Muscle layer of duodenum (tissue), 2 donors: ENCODE results near the gene TLE4.

Experiments used
- H3K27ac ChIP-seq: one replicate; pipeline ENCODE4 v1.7.0; 2013; ENCODE audit warnings: mild to moderate bottlenecking, low read length
- H3K27me3 ChIP-seq: one replicate; pipeline ENCODE4 v1.7.0; 2013; ENCODE audit warnings: low read depth, mild to moderate bottlenecking, control low read depth, low read length
- H3K36me3 ChIP-seq, 2 donors: one replicate each; pipeline ENCODE4 v1.7.0; 2013; ENCODE audit warnings: low read length in 2 of 2, control low read depth in 1 of 2, mild to moderate bottlenecking in 1 of 2; ENCODE audit not compliant: insufficient read depth in 2 of 2, control insufficient read depth in 1 of 2
- H3K4me1 ChIP-seq, 2 donors: one replicate each; pipeline ENCODE4 v1.7.0; 2013; ENCODE audit warnings: low read length in 2 of 2, mild to moderate bottlenecking in 2 of 2, control low read depth in 1 of 2, moderate library complexity in 1 of 2; ENCODE audit not compliant: insufficient read depth in 2 of 2, control insufficient read depth in 1 of 2
- H3K4me3 ChIP-seq, 2 donors: one replicate each; pipeline ENCODE4 v1.7.0; 2013; ENCODE audit warnings: low read length in 2 of 2, low read depth in 1 of 2, mild to moderate bottlenecking in 1 of 2
- H3K9me3 ChIP-seq, 2 donors: one replicate each; pipeline ENCODE4 v1.7.0; 2013; ENCODE audit warnings: low read length in 2 of 2, control low read depth in 1 of 2, mild to moderate bottlenecking in 1 of 2; ENCODE audit not compliant: control insufficient read depth in 1 of 2
- donor health status: healthy.

TLE4 gene

DNA sequence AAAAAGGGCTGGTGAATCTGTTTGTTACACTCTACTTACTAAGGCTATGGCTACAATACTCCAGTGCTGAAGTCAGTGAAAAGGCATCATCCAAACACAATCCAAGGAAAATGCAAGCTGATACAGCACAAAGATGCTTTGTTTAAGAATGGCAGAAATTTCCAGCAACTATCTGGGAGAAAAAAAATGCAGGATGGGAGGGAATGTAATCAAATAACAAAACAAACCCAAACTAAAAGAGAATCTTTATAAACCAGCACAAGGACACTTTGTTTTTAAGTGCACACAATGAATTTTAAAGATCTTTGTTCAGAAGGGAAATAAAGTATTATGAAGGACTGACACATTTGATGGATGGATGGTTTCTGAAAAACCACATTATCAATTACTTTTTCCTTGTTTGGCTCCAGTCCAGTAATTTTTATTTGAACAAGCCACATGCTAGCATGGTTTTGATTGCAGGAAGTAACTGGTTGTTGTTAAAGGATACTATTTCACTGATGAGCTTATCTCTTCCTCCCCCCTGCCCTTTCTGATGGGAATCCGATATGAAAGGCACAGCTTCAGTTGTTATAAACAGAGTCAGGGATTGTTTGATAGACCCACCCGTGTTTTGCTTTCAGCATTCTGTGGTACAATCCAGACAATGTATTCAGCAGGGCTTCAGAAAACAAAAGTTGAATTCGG, 12.1 kb upstream of the TLE4 start:
- no peaks in the 10 kb centered on the region for H3K9me3 ChIP-seq
- no peaks in the 10 kb centered on the region for H3K4me1 ChIP-seq
- no peak overlapping the region for H3K27ac ChIP-seq
- no peaks in the 10 kb centered on the region for H3K36me3 ChIP-seq
- no peaks in the 10 kb centered on the region for H3K27me3 ChIP-seq
- H3K4me3 ChIP-seq = no peak overlapping the region

DNA sequence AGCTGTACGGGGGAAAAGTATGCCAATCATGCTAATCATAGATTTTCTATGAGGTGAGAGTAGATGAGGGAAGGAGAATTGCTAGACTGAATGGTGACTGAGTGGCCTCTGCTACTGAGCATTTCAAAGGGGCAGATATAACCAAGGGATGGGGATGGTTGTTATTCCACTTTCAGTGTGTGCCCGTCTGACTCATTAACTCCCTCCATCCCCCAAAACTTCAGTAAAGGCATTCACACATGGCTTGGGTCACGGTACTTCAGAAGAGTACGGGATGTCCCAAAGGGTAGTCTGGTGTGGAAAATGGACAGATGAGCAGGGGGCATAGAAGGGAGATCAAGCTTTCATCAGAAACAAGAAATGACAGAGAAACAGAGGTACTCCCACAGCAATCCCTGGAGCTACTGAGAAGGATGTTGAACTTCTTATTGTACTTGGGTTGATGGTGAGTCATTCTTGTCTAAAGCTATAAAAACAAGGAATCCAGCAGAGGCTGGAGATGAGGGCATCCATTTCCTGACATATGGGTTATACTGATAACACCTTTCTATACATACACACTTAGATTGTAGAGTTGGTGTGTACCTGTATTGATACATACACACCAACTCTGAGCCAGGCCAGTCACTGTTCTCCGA, 8.9 kb upstream of the TLE4 start:
- Histone ChIP-seq H3K4me3 (no peak overlapping the region), H3K9me3 (no peaks in the 10 kb centered on the region), H3K27ac (no peak overlapping the region), H3K4me1 (no peaks in the 10 kb centered on the region), H3K27me3 (no peaks in the 10 kb centered on the region), H3K36me3 (no peaks in the 10 kb centered on the region)

DNA sequence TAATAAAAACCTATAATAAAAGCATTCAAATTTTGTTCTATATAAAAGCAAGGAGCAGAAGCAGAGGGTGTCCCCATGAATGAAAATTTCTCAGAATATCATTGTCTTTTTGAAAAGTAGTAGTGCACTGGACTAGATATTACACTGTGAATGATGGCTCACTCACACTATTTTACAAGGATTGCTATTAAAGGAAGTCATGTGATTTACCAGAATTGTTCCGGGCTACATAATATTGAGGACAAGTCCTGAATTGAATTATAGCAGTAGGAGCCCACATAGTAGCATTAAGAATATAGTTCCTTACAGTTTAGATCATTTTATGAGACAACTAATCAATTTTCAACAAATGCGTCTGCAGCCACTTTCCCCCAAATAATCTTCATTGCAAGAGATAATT, 7.7 kb upstream of the TLE4 start:
- H3K4me3 ChIP-seq = no peak overlapping the region
- H3K27me3 ChIP-seq = no peaks in the 10 kb centered on the region
- H3K27ac ChIP-seq = no peak overlapping the region
- no peaks in the 10 kb centered on the region for H3K36me3 ChIP-seq
- no peaks in the 10 kb centered on the region for H3K4me1 ChIP-seq
- H3K9me3 ChIP-seq = no peaks in the 10 kb centered on the region

DNA sequence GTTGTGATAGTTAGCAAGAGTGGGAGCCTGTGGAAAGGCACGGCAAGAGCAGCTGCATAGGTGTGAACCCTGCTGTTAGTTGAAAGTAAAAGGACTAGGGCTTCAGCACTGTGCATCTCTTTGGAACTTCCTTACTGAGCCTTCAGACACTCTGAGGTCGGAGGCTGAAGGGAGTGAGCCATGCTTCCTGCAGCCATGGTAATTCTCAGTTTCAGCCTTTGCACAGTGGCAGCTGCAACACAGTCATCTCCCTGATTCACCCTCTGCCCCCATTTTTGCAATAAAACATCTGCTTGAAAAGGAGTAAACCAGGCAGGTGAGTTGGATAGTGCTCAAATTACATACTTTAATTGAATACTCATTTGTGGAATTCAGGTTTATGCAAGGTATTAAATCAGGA, 6.5 kb upstream of the TLE4 start:
- Histone ChIP-seq H3K4me3 (no peak overlapping the region), H3K27ac (no peak overlapping the region), H3K9me3 (no peaks in the 10 kb centered on the region), H3K36me3 (no peaks in the 10 kb centered on the region), H3K27me3 (no peaks in the 10 kb centered on the region), H3K4me1 (no peaks in the 10 kb centered on the region)

DNA sequence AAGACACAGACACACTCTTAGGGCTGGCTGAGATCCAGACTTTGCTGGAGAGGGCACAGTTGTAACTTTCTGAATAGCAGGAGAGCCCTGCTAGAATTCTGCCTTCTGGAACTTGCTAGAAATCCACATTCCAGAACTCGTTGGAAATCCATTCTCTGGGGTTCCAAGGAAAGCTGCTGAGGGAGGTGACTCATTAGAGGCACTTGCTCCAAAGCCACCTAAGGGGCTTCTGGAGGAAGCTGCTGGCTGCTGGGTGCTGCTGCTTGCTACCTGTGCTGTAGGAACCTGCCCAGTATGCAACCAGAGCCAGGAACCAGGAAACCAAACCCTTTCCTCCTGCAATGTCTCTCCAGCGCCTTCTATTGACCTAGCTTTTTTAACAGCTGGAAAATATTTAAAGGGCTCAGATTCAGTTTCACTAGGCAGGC, 4.1 kb upstream of the TLE4 start:
- Histone ChIP-seq H3K4me3 (no peak overlapping the region), H3K27ac (no peak overlapping the region), H3K4me1 (no peaks in the 10 kb centered on the region), H3K9me3 (no peaks in the 10 kb centered on the region), H3K36me3 (peaks cover 0 to 4% of the 10 kb centered on the region in 2 donors), H3K27me3 (no peaks in the 10 kb centered on the region)

DNA sequence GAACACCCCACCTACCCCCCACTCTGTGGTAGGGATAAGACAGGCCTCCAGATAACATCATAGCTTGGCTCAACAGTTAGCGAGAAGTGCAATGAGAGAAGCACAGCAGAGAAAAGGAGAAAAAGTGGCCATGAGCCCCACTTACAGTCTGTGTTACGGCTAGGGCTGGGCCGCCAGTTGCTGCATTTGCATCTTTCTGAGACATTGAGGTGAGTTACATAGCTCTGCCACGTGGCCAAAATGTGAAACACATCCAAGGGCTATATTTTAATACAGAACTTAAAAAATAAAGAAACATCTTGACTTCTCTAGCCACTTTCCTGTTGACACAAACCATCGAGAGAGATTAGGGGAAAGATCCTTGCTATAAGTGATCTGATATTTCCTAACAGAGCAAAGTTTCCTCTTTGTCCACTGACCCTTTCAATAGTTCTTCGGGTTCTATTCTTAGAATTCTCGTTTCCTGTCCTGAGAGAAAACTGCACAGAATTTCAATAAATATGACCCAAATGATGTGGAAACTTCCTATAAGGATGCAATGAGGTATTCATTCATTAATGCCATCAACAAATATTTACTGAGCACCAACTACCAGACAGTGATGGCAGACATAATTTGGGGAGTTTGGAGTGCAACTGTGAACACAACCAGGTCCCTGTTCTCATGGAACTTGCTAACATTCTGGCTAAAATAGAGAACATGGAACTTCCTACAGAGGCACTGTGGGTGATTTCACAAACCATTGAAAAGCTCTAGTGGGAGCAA, 3.2 kb upstream of the TLE4 start:
- peaks cover 0 to 4% of the 10 kb centered on the region in 2 donors for H3K36me3 ChIP-seq
- no peaks in the 10 kb centered on the region for H3K27me3 ChIP-seq
- no peaks in the 10 kb centered on the region for H3K9me3 ChIP-seq
- H3K27ac ChIP-seq = no peak overlapping the region
- H3K4me3 ChIP-seq = no peak overlapping the region
- H3K4me1 ChIP-seq = no peaks in the 10 kb centered on the region

DNA sequence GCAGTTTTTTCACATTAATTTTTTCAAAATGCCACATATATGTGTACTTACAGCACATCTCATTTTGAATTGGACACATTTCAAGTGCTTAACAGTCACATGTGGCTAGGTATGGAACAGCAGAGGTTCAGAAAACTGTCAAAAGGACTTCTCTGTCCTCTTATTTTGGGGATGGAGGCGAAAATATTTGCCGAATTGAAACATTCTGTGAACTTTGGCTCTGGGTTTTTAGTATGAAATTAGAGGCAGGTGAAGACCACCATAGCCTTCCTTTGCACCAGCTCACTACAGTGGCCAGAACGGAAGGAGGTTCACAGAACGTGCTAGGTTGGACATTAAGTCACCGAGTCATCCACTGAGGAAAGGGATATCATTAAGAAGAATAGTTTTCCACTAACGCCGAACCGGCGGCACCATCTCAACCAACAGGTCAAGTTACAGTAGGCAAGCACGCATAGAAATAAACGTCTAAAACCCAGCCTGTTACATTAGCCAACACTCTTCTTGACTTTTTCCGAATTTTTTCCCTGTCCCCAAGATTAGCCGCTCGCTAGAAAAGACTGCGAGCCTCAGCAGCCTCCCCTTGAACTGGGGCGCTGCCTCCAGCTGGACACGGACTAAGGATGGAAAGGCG, 1.8 kb upstream of the TLE4 start:
- Histone ChIP-seq H3K27ac (no peak overlapping the region), H3K4me3 (peak overlapping the region; percentile 77 to 84), H3K9me3 (no peaks in the 10 kb centered on the region), H3K27me3 (no peaks in the 10 kb centered on the region), H3K36me3 (peaks cover 0 to 4% of the 10 kb centered on the region in 2 donors), H3K4me1 (peaks cover 0 to 6% of the 10 kb centered on the region in 2 donors)

DNA sequence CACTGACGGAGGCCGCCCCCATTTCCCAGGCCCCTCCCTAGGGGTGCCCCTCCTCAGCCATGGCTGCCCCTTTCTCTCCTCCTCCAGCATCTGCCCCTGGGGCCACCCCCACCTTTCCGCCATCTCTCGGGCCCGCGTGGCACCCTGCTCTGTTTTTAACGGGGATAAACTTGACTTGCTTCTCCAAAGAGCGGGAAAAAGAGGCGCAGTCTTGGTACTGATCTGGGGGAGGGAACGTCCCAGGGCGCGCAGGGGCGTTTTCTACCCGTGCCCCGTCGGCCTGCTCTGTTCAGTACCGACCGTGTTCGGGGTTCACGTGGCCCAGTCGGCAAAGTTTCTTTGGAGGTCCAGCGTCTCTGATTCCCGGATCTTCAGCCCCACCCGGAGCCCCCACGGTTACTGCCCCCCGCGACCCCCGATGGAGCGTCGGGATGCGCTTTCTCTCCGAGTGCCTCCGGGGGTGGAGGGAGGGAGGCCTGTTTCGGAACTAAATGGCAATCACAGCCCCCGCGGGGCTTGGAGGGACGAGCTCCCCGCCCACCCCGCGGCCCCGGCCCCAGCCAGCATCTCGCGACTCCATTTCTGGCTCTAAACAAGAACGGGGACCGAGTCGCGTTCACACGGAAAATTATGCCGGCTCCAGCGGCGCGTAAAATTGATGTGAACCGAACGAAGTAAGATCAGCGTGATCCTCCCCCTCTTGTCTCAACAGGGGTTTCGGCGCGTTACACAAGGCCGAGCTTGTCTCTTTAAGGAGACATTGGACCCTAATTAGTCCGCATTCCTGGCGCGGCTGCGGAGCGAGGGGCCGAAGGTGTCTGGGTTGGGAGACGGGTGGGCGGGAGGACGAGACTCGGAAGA, 1.1 kb upstream of the TLE4 start:
- H3K4me1 ChIP-seq = peaks cover 0 to 10% of the 10 kb centered on the region in 2 donors
- H3K9me3 ChIP-seq = no peaks in the 10 kb centered on the region
- peak overlapping the region; percentile 54 for H3K27ac ChIP-seq
- H3K27me3 ChIP-seq = no peaks in the 10 kb centered on the region
- peak overlapping the region; percentile 77 to 84 for H3K4me3 ChIP-seq
- H3K36me3 ChIP-seq = peaks cover 0 to 4% of the 10 kb centered on the region in 2 donors

DNA sequence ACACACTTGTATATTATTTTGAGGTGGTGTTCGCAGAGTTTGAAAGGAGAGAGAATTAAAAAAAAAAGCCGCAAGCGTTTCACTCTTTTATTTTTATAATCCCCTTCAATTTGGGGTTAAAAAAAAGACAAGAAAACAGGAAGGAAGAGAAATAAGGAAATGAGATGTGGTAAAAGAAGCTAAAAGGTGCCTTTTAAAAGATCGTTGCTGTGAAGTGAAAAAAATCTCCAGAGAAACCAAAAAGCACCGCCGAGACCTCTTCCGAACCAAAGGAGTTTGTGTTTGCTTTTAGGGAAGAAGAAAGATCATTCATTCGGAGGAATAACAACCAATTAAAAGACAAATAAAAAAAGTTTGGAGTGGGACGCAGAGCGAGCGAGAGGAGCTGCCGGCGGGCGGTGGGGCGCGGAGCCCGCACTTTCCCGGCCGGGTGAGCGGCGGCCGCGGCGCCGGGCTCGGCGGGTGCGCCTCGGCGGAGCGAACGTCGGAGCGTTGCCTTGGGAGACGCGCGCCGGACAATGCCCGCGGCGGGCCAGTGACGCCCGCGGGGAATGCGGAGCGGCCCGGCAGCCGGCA, 355 bp downstream of the TLE4 start:
- H3K27me3 ChIP-seq = no peaks in the 10 kb centered on the region
- peak overlapping the region; percentile 84 to 97 for H3K4me3 ChIP-seq
- H3K27ac ChIP-seq = peak overlapping the region; percentile 100
- peaks cover 0 to 13% of the 10 kb centered on the region in 2 donors for H3K4me1 ChIP-seq
- peaks cover 0 to 4% of the 10 kb centered on the region in 2 donors for H3K36me3 ChIP-seq
- no peaks in the 10 kb centered on the region for H3K9me3 ChIP-seq

DNA sequence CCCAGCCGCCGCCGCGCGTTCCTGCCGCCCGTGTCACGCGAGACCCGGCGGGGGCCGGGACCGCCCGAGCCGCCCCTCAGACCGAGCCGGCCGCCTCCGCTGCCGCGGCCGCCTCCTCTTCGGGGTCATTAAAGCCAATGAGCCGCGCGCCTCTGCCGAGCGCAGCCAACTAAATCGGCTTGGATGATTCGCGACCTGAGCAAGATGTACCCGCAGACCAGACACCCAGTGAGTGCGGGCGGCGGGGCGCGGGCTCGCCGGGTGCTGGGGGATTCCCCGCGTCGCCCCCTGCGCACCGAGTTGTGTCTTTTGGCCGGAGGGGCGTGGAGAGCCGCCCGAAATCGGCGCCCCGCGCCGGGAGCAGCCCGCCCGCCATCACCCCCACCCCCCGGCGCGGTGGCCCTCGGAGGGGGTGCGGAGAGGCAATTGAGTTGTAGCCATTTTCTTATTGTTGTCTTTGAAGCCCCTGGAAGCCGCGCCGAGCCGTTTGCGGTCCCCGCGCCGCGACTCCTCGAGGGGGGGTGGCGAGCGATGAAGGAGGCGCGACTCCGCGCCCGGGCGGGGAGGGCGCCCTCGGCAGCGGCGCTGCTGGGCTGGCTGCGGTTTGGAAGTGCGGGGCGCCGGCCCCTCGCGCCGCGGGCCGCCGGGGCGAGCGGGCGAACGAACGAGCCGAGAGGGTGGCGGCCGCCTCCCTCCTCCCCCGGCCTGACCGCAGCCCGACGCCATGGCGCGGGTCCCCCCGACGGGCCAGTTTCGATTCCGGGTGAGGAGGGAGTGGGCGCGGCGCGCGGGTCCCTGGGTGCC, 1.0 kb downstream of the TLE4 start:
- H3K27me3 ChIP-seq = no peaks in the 10 kb centered on the region
- peaks cover 0 to 13% of the 10 kb centered on the region in 2 donors for H3K4me1 ChIP-seq
- H3K4me3 ChIP-seq = peak overlapping the region; percentile 84 to 90
- peak overlapping the region; percentile 85 for H3K27ac ChIP-seq
- H3K9me3 ChIP-seq = no peaks in the 10 kb centered on the region
- H3K36me3 ChIP-seq = peaks cover 0 to 4% of the 10 kb centered on the region in 2 donors
